Panc1 (cell line): Measurements from ENCODE around the gene ENTPD6. TPM values are rescaled to one million over a fixed set of nuclear protein-coding genes. Genes with fewer than 3 reads are reported as not detected.

Source experiments
- ATAC-seq: fragments of 200-7000 bp; cut with Tn5 transposase; 2 replicates; pipeline ENCODE4 v1.9.1; 2020; ENCODE audit warnings: mild to moderate bottlenecking, moderate library complexity
- BruUV-seq: library from RNA; stranded (reverse); fragments of 400-500 nt; replicated peaks from 2 replicates; lab custom pipeline; 2021; lab: Mats Ljungman, UMichigan
- CTCF ChIA-PET: fragments of 300-600 bp; sonication (Branson Sonifier 250); formaldehyde crosslinking; loops from one replicate; lab custom pipeline; 2022; ENCODE audit warnings: antibody characterized with exemption; lab: Charles Lee
- POLR2A ChIA-PET: fragments of 300-600 bp; sonication (Branson Sonifier 250); formaldehyde crosslinking; loops from one replicate; lab custom pipeline; 2022; ENCODE audit warnings: antibody characterized with exemption; lab: Charles Lee
- DNase-seq: peaks from one replicate; pipeline ENCODE4 v3.0.0-alpha.2; 2010; ENCODE audit warnings: low read depth, low spot score
- H3K27ac ChIP-seq: 2 replicates; pipeline ENCODE4 v1.5.1; 2011; ENCODE audit warnings: mild to moderate bottlenecking, low read length, inconsistent platforms
- H3K27me3 ChIP-seq: fragments of 200-500 bp; sonication (Bioruptor generic); 2 replicates; pipeline ENCODE4 v1.6.0; 2014; ENCODE audit warnings: low read length, inconsistent platforms; ENCODE audit not compliant: control insufficient read depth, insufficient read depth
- H3K36me3 ChIP-seq: fragments of 200-500 bp; sonication (Bioruptor generic); 2 replicates; pipeline ENCODE4 v1.5.1; 2014; ENCODE audit warnings: inconsistent platforms, mild to moderate bottlenecking, low read length, moderate library complexity; ENCODE audit not compliant: control insufficient read depth, insufficient read depth
- H3K4me1 ChIP-seq: 2 replicates; pipeline ENCODE4 v1.5.1; 2011; ENCODE audit warnings: inconsistent platforms, mild to moderate bottlenecking, low read length, moderate library complexity; ENCODE audit not compliant: control insufficient read depth, insufficient read depth
- H3K4me3 ChIP-seq, 2 experiments: 2 replicates each; pipeline ENCODE4 v1.5.1; 2011 to 2012; ENCODE audit warnings: low read depth in 2 of 2, low read length in 2 of 2, mild to moderate bottlenecking in 2 of 2, inconsistent platforms in 1 of 2, moderate library complexity in 1 of 2
- H3K9me3 ChIP-seq: fragments of 200-500 bp; sonication (Bioruptor generic); 2 replicates; pipeline ENCODE4 v1.5.1; 2014; ENCODE audit warnings: low read depth, mild to moderate bottlenecking, inconsistent platforms, low read length, moderate library complexity; ENCODE audit not compliant: control insufficient read depth, insufficient read depth
- CTCF ChIP-seq: fragments of 450-650 bp; IDR thresholded peaks from 2 replicates; pipeline ENCODE4 v1.5.1; 2017; ENCODE audit warnings: mild to moderate bottlenecking
- POLR2AphosphoS5 ChIP-seq: IDR thresholded peaks from 2 replicates; pipeline ENCODE4 v1.6.1; 2012; ENCODE audit warnings: mild to moderate bottlenecking, low read depth, low read length, moderate library complexity
- REST ChIP-seq, 2 experiments: IDR thresholded peaks; 2 replicates each; pipeline ENCODE4 v1.6.1; 2011 to 2012; ENCODE audit warnings: low read depth in 2 of 2, control low read depth in 1 of 2, low read length in 1 of 2, mild to moderate bottlenecking in 1 of 2, moderate library complexity in 1 of 2; ENCODE audit not compliant: insufficient read depth in 1 of 2
- SIN3A ChIP-seq: IDR thresholded peaks from 2 replicates; pipeline ENCODE4 v1.6.1; 2012; ENCODE audit warnings: low read depth, mild to moderate bottlenecking, low read length, moderate library complexity, borderline replicate concordance; ENCODE audit not compliant: insufficient read depth
- TCF7L2 ChIP-seq: IDR thresholded peaks from 2 replicates; pipeline ENCODE4 v1.6.1; 2011; ENCODE audit warnings: mild to moderate bottlenecking, low read depth, low read length, inconsistent platforms
- in situ Hi-C: cut with HindIII; loops from 2 replicates; pipeline ENCODE4 v1.10.0; 2016; ENCODE audit warnings: low sequenced_read_pairs, low pct_unique_long_range_greater_than_20kb
- intact Hi-C: fragments of 100-400 bp; cut with micrococcal nuclease; formaldehyde crosslinking; loops from one replicate; pipeline ENCODE4 v1.10.0; 2022; ENCODE audit not compliant: unreplicated experiment
- total RNA-seq: library from RNA; stranded (reverse); gene quantifications from one replicate; pipeline ENCODE4 v1.2.1, GENCODE V29; 2021; ENCODE audit not compliant: unreplicated experiment

The ENTPD6 gene
- total RNA-seq, 1 experiment from 2014 or later: 108 TPM

GRCh38 chr20:25244976-25245375 is 49.5 kb downstream of the ENTPD6 start:
- ChIA-PET CTCF (no interaction called here), POLR2A (no interaction called here)
- Histone ChIP-seq H3K27ac (peak overlapping the region; percentile 95), H3K27me3 (no peaks in the 10 kb centered on the region), H3K4me1 (peaks cover 30% of the 10 kb centered on the region), H3K36me3 (peaks cover 2% of the 10 kb centered on the region; the same call in 1 of the 2 replicates), H3K4me3 (no peak overlapping the region), H3K9me3 (no peaks in the 10 kb centered on the region; the same call in 1 of the 2 replicates)
- BruUV-seq: no TSS peak
- ATAC-seq (no peak), DNase-seq (no peak)
- TF ChIP-seq REST (IDR thresholded peaks at IDR 0.05; ENCODE audit: insufficient read depth in 1 of 2, low read depth in 2 of 2, low read length in 1 of 2) (no peak), POLR2AphosphoS5 (no peak), TCF7L2 (no peak), CTCF (no peak), SIN3A (no peak)
- in situ Hi-C loops: no loop called here
- intact Hi-C loops: no loop called here

- no peak for TF ChIP-seq POLR2AphosphoS5
- TF ChIP-seq REST (IDR thresholded peaks at IDR 0.05; ENCODE audit: insufficient read depth in 1 of 2, low read depth in 2 of 2, low read length in 1 of 2): no peak
- no peak for TF ChIP-seq TCF7L2
- TF ChIP-seq SIN3A: no peak
- no peak for TF ChIP-seq CTCF
- BruUV-seq: no TSS peak
- Histone ChIP-seq H3K4me3 (no peak overlapping the region), H3K27ac (peak overlapping the region; percentile 95), H3K9me3 (no peaks in the 10 kb centered on the region; the same call in 1 of the 2 replicates), H3K36me3 (peaks cover 2% of the 10 kb centered on the region; the same call in 1 of the 2 replicates), H3K4me1 (peaks cover 29% of the 10 kb centered on the region), H3K27me3 (no peaks in the 10 kb centered on the region)
- POLR2A ChIA-PET: no interaction called here
- in situ Hi-C loops (no loop called here), intact Hi-C loops (no loop called here)
- CTCF ChIA-PET: interaction anchor here (1.2 kb wide), 1 partner anchor 22 kb away, joined by 5 read pairs; no protein-coding TSS in a partner anchor
- DNase-seq (no peak), ATAC-seq (no peak)
These were observed 49.9 kb downstream of the ENTPD6 start for GRCh38 chr20:25245461-25245860.
